Lower lobe of right lung (tissue), 2 donors: ENCODE measurements around the gene CDK5RAP1. TPM values are rescaled to one million over a fixed set of nuclear protein-coding genes. Genes with fewer than 3 reads are reported as not detected.
"Not testable (repeated sequence)": the region's sequence is repeated elsewhere in the genome, so short reads cannot be mapped to it uniquely, and the experiment has no call there.

Experiments
- ATAC-seq, 2 donors: fragments of 200-7000 bp; cut with Tn5 transposase; one replicate each; pipeline ENCODE4 v1.9.1; 2020 to 2022; ENCODE audit warnings: mild to moderate bottlenecking in 2 of 2, moderate library complexity in 2 of 2
- DNase-seq: peaks from one replicate; pipeline ENCODE4 v3.0.0-alpha.2; 2020
- H3K27ac ChIP-seq: fragments of 200-600 bp; one replicate; pipeline ENCODE4 v1.8.0; 2022
- H3K27me3 ChIP-seq: fragments of 200-600 bp; one replicate; pipeline ENCODE4 v1.8.0; 2022; ENCODE audit warnings: low read depth
- H3K36me3 ChIP-seq: fragments of 200-600 bp; one replicate; pipeline ENCODE4 v1.8.0; 2022; ENCODE audit warnings: mild to moderate bottlenecking
- H3K4me1 ChIP-seq: fragments of 200-600 bp; one replicate; pipeline ENCODE4 v1.8.0; 2022
- H3K4me3 ChIP-seq: fragments of 200-600 bp; one replicate; pipeline ENCODE4 v1.8.0; 2022; ENCODE audit warnings: mild to moderate bottlenecking
- H3K9me3 ChIP-seq: fragments of 200-600 bp; one replicate; pipeline ENCODE4 v1.8.0; 2022
- intact Hi-C: fragments of 100-400 bp; cut with DNase I; formaldehyde crosslinking; loops from one replicate; pipeline ENCODE4 v1.11.0; 2022
- total RNA-seq: library from RNA; stranded (reverse); fragmentation: NEBNext Ultra II Directional; extraction: Animal tissue kit (Norgen Biotek cat#: 25700); gene quantifications from one replicate; pipeline ENCODE4 v1.2.1, GENCODE V29; 2021
- TF ChIP-seq, protein P1 (sequence below): fragments of 200-600 bp; IDR thresholded peaks from one replicate; pipeline ENCODE4 v1.8.0; 2022; ENCODE audit warnings: antibody characterized with exemption, mild to moderate bottlenecking
- donor health status: DM: no; HTN: yes; CAD: no; lungs with severe emphysema.

The CDK5RAP1 gene
- total RNA-seq, 1 donor from 2014 or later = 23.2 TPM

- intact Hi-C loops = no loop called here
- H3K27me3 ChIP-seq = no peaks in the 10 kb centered on the region
- no peaks in the 10 kb centered on the region for H3K4me1 ChIP-seq
- no peaks in the 10 kb centered on the region for H3K9me3 ChIP-seq
- TF ChIP-seq, protein P1, sequence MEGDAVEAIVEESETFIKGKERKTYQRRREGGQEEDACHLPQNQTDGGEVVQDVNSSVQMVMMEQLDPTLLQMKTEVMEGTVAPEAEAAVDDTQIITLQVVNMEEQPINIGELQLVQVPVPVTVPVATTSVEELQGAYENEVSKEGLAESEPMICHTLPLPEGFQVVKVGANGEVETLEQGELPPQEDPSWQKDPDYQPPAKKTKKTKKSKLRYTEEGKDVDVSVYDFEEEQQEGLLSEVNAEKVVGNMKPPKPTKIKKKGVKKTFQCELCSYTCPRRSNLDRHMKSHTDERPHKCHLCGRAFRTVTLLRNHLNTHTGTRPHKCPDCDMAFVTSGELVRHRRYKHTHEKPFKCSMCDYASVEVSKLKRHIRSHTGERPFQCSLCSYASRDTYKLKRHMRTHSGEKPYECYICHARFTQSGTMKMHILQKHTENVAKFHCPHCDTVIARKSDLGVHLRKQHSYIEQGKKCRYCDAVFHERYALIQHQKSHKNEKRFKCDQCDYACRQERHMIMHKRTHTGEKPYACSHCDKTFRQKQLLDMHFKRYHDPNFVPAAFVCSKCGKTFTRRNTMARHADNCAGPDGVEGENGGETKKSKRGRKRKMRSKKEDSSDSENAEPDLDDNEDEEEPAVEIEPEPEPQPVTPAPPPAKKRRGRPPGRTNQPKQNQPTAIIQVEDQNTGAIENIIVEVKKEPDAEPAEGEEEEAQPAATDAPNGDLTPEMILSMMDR = no peak
- no peaks in the 10 kb centered on the region for H3K36me3 ChIP-seq
- ATAC-seq (no peak), DNase-seq (no peak)
- no peak overlapping the region for H3K4me3 ChIP-seq
- H3K27ac ChIP-seq = no peak overlapping the region
Observed at GRCh38 chr20:33431797-33432381, 30.6 kb upstream of the CDK5RAP1 start.

GRCh38 chr20:33423875-33424274, 22.6 kb upstream of the CDK5RAP1 start:
- DNase-seq, H3K27me3 ChIP-seq, H3K27ac ChIP-seq, H3K4me3 ChIP-seq, H3K4me1 ChIP-seq, H3K9me3 ChIP-seq, H3K36me3 ChIP-seq, ATAC-seq, intact Hi-C loops: not testable (repeated sequence)

GRCh38 chr20:33423141-33423834, 22.0 kb upstream of the CDK5RAP1 start:
- H3K4me3 ChIP-seq = no peak overlapping the region
- no peaks in the 10 kb centered on the region for H3K36me3 ChIP-seq
- H3K27me3 ChIP-seq = no peaks in the 10 kb centered on the region
- TF ChIP-seq, protein P1 = no peak
- DNase-seq = no peak
- intact Hi-C loops = no loop called here
- H3K9me3 ChIP-seq = no peaks in the 10 kb centered on the region
- H3K4me1 ChIP-seq = no peaks in the 10 kb centered on the region
- peak; percentile 9 to 50 for ATAC-seq
- no peak overlapping the region for H3K27ac ChIP-seq

DNA sequence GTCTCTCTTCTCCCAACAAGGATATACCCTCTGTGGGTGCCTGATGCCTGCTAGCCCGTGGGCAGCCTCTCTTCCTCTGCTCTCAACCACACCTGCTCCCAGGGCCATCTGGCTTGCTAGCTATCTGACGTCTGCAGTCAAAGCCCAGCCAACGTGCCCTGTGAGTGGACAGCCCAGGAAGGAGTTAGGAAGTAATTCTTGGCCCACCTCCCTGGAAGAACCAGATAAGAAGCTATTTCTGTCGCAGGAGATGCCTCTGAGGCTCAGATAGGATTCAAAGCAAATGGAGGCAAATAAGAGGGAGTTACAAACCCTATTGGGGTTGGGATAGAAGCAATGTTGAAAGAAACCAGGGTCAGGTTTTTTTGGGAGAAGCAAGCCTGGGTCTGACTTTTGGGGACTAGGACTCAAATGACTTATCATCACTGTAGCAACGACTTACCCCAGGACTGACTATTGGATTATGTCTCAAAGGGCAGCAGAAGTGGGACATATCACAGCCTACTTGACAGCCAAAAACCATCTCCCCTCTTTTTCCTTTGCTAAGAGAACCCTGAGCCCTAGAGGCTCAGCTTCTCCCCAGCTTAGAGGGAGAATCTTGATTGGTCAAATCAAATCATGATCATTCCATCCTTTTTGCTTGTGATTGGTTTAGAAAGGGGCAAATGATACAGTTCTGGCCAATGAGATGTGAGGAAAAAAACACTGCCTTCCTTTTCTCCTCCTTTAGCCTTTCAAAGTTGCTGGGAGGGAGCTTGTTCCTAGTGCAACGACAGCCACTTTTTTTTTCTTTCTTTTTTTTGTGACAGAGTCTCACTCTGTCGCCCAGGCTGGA, 18.0 kb upstream of the CDK5RAP1 start:
- Histone ChIP-seq H3K27ac (no peak overlapping the region), H3K4me3 (no peak overlapping the region), H3K9me3 (no peaks in the 10 kb centered on the region), H3K36me3 (no peaks in the 10 kb centered on the region), H3K4me1 (no peaks in the 10 kb centered on the region), H3K27me3 (no peaks in the 10 kb centered on the region)
- ATAC-seq = no peak
- TF ChIP-seq, protein P1 = no peak
- DNase-seq = no peak
- intact Hi-C loops = no loop called here

DNA sequence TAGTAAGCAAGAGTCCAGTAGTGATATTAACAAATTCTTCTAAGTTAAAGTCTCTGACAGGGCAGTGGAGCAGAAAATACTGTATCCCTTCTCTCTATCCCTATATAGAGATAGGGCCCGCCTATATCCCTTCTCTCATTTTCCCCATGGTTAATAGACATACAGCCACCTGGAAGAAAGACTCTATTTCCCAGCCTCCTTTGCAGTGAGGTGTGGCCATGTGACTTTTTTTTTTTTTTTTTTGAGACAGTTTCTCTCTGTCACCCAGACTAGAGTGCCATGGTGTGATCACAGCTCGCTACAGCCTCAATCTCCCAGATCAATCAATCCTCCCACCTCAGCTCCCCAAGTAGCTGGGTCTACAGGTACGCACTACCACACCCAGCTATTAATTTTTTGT, 16.7 kb upstream of the CDK5RAP1 start:
- intact Hi-C loops = no loop called here
- no peak overlapping the region for H3K27ac ChIP-seq
- ATAC-seq = no peak

More for the DNA sequence above, 16.7 kb upstream of the CDK5RAP1 start:
- Histone ChIP-seq H3K9me3 (no peaks in the 10 kb centered on the region), H3K4me1 (no peaks in the 10 kb centered on the region), H3K4me3 (no peak overlapping the region), H3K36me3 (no peaks in the 10 kb centered on the region), H3K27me3 (no peaks in the 10 kb centered on the region)
- TF ChIP-seq, protein P1 = no peak
- no peak for DNase-seq
